Measurements from ENCODE around the gene MSTN. TPM values are rescaled to one million over a fixed set of nuclear protein-coding genes. Genes with fewer than 3 reads are reported as not detected.

The MSTN gene
- total RNA-seq, 4 donors from 2014 or later, result 0.38 to 0.60 TPM; not detected in 2

DNA sequence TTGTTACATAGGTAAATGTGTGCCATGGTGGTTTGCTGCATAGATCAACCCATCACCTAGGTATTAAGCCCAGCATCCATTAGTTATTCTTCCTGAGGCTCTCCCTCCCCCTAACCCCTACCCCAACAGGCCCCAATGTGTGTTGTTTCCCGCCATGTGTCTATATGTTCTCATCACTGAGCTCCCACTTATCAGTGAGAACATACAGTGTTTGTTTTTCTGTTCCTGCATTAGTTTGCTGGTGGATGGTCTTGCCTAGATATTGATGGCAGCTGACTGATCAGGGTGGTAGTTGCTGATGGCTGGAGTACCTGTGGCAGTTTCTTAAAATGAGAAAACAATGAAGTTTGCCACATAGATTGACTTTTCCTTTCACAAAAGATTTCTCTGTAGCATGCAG, 34.6 kb upstream of the MSTN start:
- H3K27me3 ChIP-seq, result no peaks in the 10 kb centered on the region
- no peaks in the 10 kb centered on the region for H3K36me3 ChIP-seq
- H3K27ac ChIP-seq, result no peak overlapping the region
- TF ChIP-seq EP300 (IDR thresholded peaks at IDR 0.05), result no peak
- TF ChIP-seq, protein P1, sequence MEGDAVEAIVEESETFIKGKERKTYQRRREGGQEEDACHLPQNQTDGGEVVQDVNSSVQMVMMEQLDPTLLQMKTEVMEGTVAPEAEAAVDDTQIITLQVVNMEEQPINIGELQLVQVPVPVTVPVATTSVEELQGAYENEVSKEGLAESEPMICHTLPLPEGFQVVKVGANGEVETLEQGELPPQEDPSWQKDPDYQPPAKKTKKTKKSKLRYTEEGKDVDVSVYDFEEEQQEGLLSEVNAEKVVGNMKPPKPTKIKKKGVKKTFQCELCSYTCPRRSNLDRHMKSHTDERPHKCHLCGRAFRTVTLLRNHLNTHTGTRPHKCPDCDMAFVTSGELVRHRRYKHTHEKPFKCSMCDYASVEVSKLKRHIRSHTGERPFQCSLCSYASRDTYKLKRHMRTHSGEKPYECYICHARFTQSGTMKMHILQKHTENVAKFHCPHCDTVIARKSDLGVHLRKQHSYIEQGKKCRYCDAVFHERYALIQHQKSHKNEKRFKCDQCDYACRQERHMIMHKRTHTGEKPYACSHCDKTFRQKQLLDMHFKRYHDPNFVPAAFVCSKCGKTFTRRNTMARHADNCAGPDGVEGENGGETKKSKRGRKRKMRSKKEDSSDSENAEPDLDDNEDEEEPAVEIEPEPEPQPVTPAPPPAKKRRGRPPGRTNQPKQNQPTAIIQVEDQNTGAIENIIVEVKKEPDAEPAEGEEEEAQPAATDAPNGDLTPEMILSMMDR (IDR thresholded peaks at IDR 0.05), result no peak
- TF ChIP-seq POLR2A (IDR thresholded peaks at IDR 0.05), result no peak
- no peak for TF ChIP-seq POLR2AphosphoS5 (IDR thresholded peaks at IDR 0.05)
- peaks cover 7% of the 10 kb centered on the region for H3K9me3 ChIP-seq
- H3K4me1 ChIP-seq, result no peaks in the 10 kb centered on the region
- no peak overlapping the region for H3K4me3 ChIP-seq
- DNase-seq (ENCODE audit: low spot score in 2 of 2), result no peak
- WGBS, result 100% methylated on average over 1 of the region's 1 CpG

DNA sequence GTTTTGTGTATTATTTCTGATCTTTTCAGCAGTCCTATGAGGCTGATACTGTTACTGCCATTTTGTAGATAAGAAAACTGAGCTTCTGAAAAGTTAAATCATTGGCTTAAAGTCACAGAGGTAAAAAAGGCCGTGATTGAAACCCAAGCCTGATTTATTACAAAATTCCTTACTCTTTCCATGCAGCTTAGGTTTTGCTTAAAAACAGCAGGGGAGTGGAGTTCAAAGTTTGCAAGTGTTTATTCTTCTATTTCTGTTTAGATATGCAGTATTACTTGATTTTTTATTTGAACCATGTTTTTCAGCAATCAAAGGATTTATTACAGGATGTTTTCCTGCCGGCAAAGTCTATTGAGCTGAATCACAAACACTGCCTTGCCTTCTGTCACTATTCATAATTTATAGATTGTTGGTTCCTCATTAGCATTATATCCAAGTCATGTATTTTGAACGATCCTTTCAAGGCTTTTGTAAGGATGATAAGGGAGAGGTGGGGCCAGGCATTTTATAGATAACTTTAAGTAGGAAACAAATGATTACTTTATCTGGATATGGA, 31.9 kb upstream of the MSTN start:
- no peak overlapping the region for H3K4me3 ChIP-seq
- WGBS, result 37% methylated on average over 3 of the region's 3 CpGs
- H3K36me3 ChIP-seq, result no peaks in the 10 kb centered on the region
- TF ChIP-seq EP300 (IDR thresholded peaks at IDR 0.05) (no peak), POLR2A (IDR thresholded peaks at IDR 0.05) (no peak), POLR2AphosphoS5 (IDR thresholded peaks at IDR 0.05) (no peak)
- TF ChIP-seq, protein P1 (IDR thresholded peaks at IDR 0.05), result no peak
- H3K4me1 ChIP-seq, result no peaks in the 10 kb centered on the region
- H3K27ac ChIP-seq, result no peak overlapping the region
- H3K9me3 ChIP-seq, result peaks cover 7% of the 10 kb centered on the region
- H3K27me3 ChIP-seq, result no peaks in the 10 kb centered on the region
- DNase-seq (ENCODE audit: low spot score in 2 of 2), result no peak

DNA sequence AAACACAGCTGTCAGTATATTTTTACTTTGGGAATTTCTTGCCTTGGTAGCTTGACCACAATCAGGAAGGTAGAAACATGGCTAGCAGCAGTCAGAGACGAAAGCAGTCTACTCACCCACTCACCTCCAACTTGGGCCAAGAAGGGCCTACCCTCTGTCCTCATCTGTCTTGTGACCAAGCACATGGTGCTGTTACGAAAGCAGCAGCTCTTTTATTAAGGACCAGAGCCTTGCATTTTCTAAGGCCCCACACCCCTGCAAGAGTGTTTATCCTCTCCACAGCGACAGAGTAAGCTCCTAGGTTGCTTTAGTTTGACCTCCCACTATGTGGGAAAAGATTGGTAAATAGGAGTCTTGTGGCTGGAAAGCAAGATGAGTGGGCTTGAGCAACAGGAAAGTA, 31.3 kb upstream of the MSTN start:
- no peaks in the 10 kb centered on the region for H3K27me3 ChIP-seq
- no peaks in the 10 kb centered on the region for H3K4me1 ChIP-seq
- H3K9me3 ChIP-seq, result peaks cover 7% of the 10 kb centered on the region
- H3K36me3 ChIP-seq, result no peaks in the 10 kb centered on the region
- WGBS, result 74% methylated on average over 3 of the region's 3 CpGs
- H3K4me3 ChIP-seq, result no peak overlapping the region
- no peak for TF ChIP-seq POLR2AphosphoS5 (IDR thresholded peaks at IDR 0.05)
- TF ChIP-seq, protein P1 (IDR thresholded peaks at IDR 0.05), result no peak
- no peak for TF ChIP-seq EP300 (IDR thresholded peaks at IDR 0.05)
- no peak for TF ChIP-seq POLR2A (IDR thresholded peaks at IDR 0.05)
- peak in 1 of 2 donors; percentile 78 for DNase-seq (ENCODE audit: low spot score in 2 of 2)
- H3K27ac ChIP-seq, result no peak overlapping the region

DNA sequence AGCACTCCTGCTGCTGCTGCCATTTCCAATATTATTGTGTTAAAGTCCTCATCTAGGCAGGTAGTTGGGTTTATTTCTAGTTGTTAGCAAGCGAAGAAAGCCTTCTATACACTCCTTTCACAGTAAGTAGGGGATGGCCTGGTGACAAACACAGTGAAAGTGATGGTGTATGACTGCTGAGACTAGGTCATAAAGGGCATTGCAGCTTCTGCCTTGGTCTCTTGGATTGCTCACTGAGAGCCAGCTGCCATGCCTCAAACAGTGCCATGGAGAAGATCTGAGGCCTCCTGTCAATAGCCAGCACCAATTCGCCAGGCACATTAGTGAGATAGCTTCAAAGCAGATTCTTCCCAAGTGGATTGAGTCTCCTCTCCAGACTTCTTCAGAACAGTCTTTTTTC, 27.6 kb upstream of the MSTN start:
- H3K36me3 ChIP-seq, result no peaks in the 10 kb centered on the region
- H3K27ac ChIP-seq, result no peak overlapping the region
- H3K4me1 ChIP-seq, result no peaks in the 10 kb centered on the region
- H3K27me3 ChIP-seq, result no peaks in the 10 kb centered on the region
- DNase-seq (ENCODE audit: low spot score in 2 of 2), result no peak
- H3K4me3 ChIP-seq, result no peak overlapping the region
- WGBS, result 98% methylated on average over 2 of the region's 2 CpGs
- TF ChIP-seq, protein P1 (IDR thresholded peaks at IDR 0.05), result no peak
- TF ChIP-seq POLR2A (IDR thresholded peaks at IDR 0.05) (no peak), EP300 (IDR thresholded peaks at IDR 0.05) (no peak), POLR2AphosphoS5 (IDR thresholded peaks at IDR 0.05) (no peak)
- no peaks in the 10 kb centered on the region for H3K9me3 ChIP-seq

DNA sequence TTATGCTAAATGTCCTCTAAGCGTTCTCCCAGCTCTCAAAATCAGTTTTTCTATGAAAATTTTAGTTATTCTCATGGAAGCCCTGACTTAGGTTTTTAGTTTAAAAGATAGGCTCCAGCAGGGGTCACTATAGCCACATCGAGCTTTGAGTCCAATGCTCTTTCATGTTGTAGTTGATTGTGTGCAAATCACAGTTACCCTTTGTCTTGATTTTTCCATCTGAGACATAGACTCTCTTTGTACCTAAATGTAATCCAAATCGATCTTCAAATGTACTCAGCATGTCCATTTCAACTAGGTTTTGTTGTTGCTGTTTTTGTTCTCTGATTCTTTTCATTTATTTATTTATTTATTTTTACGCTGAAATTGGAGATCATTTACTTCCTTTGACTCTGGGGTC, 26.4 kb upstream of the MSTN start:
- H3K9me3 ChIP-seq, result no peaks in the 10 kb centered on the region
- TF ChIP-seq, protein P1 (IDR thresholded peaks at IDR 0.05), result peak; percentile 52 to 77
- TF ChIP-seq POLR2AphosphoS5 (IDR thresholded peaks at IDR 0.05), result no peak
- TF ChIP-seq EP300 (IDR thresholded peaks at IDR 0.05), result no peak
- no peak overlapping the region for H3K4me3 ChIP-seq
- no peaks in the 10 kb centered on the region for H3K27me3 ChIP-seq
- no peak overlapping the region for H3K27ac ChIP-seq
- no peak for DNase-seq (ENCODE audit: low spot score in 2 of 2)
- no peaks in the 10 kb centered on the region for H3K4me1 ChIP-seq
- 3% methylated on average over 4 of the region's 4 CpGs for WGBS
- H3K36me3 ChIP-seq, result no peaks in the 10 kb centered on the region

Data from suprapubic skin (tissue), 4 donors.